ENCODE results near the gene NEURL1B.

Gene NEURL1B

GRCh38 chr5:172686539-172687390 is 45.7 kb downstream of the NEURL1B start:
- no peak overlapping the region for H3K4me3 ChIP-seq (ENCODE audit: low read length)
- DNase-seq (ENCODE audit: low read depth, low spot score), result no peak

DNA sequence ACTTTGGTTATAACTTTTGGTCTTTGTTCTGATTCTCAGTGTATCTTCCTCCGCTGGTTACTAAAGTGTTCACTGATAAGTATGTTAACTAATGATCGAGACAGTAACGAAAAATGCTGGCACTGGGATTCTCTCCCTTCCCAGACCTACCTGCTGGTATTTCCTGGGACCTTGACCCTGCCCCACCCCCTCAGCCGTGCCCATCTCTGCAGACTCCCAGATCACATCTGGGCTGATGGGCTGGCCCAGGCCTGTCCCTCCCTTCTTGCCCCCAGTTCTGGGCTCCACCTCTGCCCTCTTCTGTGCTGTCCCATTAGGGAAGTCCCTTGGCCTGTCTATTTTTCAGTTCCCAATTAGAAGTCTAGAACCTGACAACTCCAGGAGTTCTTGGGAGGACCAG is 46.9 kb downstream of the NEURL1B start:
- no peak overlapping the region for H3K4me3 ChIP-seq (ENCODE audit: low read length)
- DNase-seq (ENCODE audit: low read depth, low spot score), result no peak

DNA sequence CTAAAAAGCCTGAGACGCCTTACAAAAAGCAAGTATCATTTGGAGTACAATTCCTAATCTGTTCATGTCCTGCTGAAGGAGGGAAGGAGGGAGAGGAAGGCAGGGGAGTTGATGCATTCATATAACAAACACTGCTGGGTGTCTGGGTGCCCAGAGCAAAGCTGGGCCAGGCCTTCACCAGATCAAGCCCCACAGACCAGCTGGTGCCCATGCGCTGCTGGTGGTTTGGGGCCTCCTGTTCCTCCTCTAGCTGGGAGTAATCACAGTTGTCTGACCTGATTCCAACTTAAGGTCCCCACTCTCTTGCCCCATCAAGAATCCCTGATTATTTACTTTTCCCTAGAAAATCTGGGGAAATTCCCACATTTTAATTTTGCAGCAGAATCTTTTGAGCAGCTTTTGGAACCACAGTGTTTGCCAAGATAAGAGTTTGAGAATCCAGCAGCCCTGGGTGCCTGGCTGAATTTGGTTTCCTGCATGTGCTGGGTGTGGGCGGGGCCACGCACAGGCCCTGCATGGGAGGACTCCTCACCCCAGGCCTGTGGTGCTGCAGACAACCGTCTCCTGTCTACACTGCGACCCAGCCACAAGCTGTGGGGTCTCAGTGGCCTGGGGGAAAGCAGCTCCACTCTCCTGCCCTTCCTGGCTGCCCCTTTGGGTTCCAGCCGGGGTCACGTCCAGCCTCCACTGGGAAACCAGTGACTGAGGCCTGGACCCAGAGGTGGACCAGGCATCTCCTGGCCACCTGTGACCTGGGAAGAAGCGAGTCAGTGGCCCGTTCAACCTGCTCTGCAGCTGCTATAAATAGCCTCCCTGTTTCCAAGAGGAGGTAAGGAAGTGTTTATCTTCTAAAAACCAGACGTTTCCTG is 47.5 kb downstream of the NEURL1B start:
- peak; percentile 77 for DNase-seq (ENCODE audit: low read depth, low spot score)
- H3K4me3 ChIP-seq (ENCODE audit: low read length), result peak overlapping the region; percentile 25

DNA sequence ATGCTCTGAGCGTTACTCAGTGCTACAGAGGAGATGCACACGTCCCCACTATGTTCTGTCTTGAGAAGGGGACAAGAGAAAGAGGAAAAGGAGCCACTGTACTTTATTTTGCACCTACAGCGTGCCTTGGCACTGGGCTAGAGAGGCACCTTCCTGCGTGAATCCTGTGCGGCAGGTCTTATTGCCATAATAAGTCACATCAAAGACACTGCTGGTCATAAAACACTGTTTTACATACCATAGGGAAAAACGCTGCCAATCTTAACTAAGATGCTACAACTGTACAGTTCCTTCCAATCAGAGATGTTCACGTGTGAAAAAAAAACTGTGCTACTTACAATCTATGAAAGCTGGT is 48.1 kb downstream of the NEURL1B start:
- DNase-seq (ENCODE audit: low read depth, low spot score), result no peak
- peak overlapping the region; percentile 25; the same call in 1 of the 2 replicates for H3K4me3 ChIP-seq (ENCODE audit: low read length)

- no peak overlapping the region for H3K4me3 ChIP-seq (ENCODE audit: low read length)
- DNase-seq (ENCODE audit: low read depth, low spot score), result no peak
Measured at GRCh38 chr5:172689801-172690200, 48.7 kb downstream of the NEURL1B start.

GRCh38 chr5:172690258-172691075 is 49.4 kb downstream of the NEURL1B start:
- H3K4me3 ChIP-seq (ENCODE audit: low read length), result no peak overlapping the region
- no peak for DNase-seq (ENCODE audit: low read depth, low spot score)

- no peak overlapping the region for H3K4me3 ChIP-seq (ENCODE audit: low read length)
- DNase-seq (ENCODE audit: low read depth, low spot score), result no peak
Measured at GRCh38 chr5:172691886-172692285, 50.8 kb downstream of the NEURL1B start.

DNA sequence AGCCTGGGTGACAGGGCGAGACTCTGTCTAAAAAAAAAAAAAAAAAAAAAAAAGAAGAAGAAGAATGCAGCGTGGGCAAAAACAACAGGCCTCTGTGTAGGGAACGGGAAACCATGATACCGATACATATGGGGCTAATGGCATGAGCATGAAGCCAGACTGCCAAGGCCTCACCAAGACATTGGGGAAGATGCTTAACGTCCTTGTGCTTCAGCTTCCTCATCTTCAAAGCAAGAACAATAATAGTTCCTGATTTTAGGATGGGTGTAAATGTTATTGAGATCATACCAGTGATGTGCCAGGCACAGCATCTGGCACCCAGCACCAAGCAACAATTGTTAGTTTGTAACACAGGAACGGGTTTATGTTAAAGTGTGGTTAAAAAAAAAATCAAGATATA is 51.4 kb downstream of the NEURL1B start:
- H3K4me3 ChIP-seq (ENCODE audit: low read length), result no peak overlapping the region
- no peak for DNase-seq (ENCODE audit: low read depth, low spot score)

GRCh38 chr5:172692981-172693380 is 51.9 kb downstream of the NEURL1B start:
- no peak for DNase-seq (ENCODE audit: low read depth, low spot score)
- no peak overlapping the region for H3K4me3 ChIP-seq (ENCODE audit: low read length)

- no peak overlapping the region for H3K4me3 ChIP-seq (ENCODE audit: low read length)
- no peak for DNase-seq (ENCODE audit: low read depth, low spot score)
Measured at GRCh38 chr5:172694061-172694460, 53.0 kb downstream of the NEURL1B start.

DNA sequence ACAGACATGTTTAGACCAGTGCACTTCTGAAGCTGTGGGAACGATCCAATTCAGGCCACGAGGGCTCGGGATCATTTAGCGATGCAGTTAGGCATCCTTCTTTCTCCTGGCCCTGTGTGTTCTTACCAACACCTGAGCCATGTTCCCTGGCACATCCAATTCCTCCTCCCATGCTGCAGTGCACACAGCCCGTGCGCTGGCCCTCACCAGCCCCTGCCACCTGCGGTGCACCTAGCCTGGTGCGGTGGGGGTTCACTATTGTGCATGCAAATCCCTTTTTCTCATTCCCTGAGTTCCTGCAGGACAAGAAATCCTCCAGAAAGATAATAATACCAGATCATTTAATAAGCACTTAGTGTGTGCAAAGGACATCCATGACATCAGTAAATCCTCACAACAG is 53.5 kb downstream of the NEURL1B start:
- H3K4me3 ChIP-seq (ENCODE audit: low read length), result no peak overlapping the region
- no peak for DNase-seq (ENCODE audit: low read depth, low spot score)

GRCh38 chr5:172695232-172696054 is 54.4 kb downstream of the NEURL1B start:
- H3K4me3 ChIP-seq (ENCODE audit: low read length), result no peak overlapping the region
- peak; percentile 38 for DNase-seq (ENCODE audit: low read depth, low spot score)

DNA sequence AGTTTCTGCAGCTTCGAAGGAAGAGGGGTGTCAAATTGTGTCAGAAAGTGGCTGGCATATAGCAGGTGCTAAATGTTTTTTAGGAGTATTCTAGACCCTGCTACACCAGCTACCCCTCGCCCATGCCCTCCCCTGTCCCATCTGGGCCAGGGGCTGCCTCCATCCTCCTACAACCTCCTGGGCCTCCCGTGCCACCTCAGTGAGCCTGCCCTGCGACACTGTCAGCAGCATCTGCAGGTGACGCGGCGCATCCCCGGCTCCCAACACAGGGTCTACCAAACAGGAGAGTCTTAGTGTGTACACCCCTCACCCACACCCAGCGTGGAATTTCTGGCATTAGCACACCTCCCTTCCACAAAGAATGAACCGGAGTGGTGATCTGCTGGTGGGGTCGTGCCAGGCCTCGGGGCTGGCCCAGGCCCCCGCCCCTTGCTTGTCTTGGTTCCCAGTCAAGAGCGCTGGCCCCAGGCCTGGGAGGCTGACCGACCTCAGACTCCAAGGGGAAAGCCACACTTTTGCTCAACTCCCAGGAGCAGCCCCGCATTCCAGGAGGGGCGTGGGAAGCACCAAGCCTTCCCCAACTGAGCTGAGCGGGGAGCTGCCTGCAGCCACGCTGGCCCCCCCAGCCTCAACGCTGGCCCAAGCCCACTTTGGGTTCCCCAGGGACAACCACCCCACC is 55.2 kb downstream of the NEURL1B start:
- no peak for DNase-seq (ENCODE audit: low read depth, low spot score)
- H3K4me3 ChIP-seq (ENCODE audit: low read length), result no peak overlapping the region

DNA sequence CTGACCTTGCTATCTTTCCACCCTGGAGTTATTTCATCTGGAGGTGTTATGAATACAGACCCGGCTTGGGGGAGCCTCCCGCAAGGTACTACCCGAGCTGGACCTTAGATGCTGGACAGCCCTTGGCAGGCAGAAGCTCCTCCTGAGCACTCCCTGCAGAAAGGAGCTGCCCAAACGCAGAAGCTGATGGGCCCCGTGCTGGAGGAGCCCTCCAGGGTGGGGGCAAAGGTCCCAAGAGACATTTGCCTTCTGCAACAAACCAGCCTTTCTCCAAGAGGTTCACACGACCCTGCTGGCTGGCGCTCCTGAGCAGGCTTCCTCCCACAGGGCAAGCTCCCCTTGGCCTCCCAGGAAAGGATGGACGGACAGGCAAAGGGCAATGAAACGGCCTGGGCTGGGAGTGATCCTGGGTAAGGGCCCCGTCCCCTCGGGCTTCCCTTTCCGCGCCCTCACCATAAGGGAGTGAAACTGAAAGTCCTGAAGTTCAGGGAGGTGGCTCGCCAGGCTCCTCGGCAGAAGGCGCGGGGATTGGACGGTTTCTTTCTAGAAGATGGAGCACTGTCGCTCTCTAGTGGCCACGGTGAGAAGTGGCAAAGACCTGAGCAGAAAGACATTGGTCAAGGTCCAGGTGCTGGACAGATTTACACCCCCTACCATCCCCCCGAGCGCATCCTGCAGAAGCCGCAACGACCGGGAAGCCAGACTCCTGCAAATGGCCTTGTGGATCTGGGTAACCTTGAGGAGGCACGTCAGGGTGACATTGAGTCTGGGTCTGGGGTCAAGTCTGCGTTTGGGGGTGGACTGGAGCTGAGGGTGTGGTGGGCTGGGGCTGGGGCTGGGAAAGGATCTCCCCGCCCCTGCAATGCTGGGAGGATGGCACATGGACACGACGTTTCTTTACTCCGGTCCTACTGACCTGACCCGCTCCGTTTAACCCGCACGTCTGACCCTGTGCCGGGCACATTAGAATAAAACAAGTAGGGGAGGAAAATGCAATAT is 56.4 kb downstream of the NEURL1B start:
- H3K4me3 ChIP-seq (ENCODE audit: low read length), result peak overlapping the region; percentile 69
- peak; percentile 75 for DNase-seq (ENCODE audit: low read depth, low spot score)

- DNase-seq (ENCODE audit: low read depth, low spot score), result no peak
- no peak overlapping the region for H3K4me3 ChIP-seq (ENCODE audit: low read length)
Measured at GRCh38 chr5:172699423-172699822, 58.4 kb downstream of the NEURL1B start.

- H3K4me3 ChIP-seq (ENCODE audit: low read length), result no peak overlapping the region
- no peak for DNase-seq (ENCODE audit: low read depth, low spot score)
Measured at GRCh38 chr5:172699999-172700364, 58.9 kb downstream of the NEURL1B start.

All from Jurkat, Clone E6-1 (cell line).